Measurements from ENCODE around the gene CFAP298.
"Not testable (repeated sequence)": the region's sequence is repeated elsewhere in the genome, so short reads cannot be mapped to it uniquely, and the experiment has no call there.

The CFAP298 gene

DNA sequence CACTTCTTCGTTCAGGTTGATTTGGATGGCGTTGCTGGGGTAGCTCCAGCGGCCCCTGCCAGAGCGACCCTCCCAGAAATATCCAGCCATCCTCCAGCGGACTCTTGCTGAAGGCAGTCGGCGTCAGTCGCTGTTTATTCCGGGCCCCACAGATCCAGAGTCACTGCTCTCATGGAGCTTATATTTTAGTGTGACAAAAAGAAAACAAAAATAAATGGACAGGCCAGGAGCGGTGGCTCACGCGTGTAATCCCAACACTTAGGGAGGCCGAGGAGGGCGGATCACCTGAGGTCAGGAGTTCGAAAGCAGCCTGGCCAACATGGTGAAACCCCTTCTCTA, 791 bp upstream of the CFAP298 start:
- Histone ChIP-seq H3K27me3 (ENCODE audit: insufficient read depth, poor library complexity, severe bottlenecking) (no peaks in the 10 kb centered on the region), H3K27ac (replicated peaks) (peak overlapping the region; percentile 96), H3K4me3 (replicated peaks; ENCODE audit: insufficient read depth, low read length) (peak overlapping the region; percentile 98)
- TF ChIP-seq SPI1 (IDR thresholded peaks at IDR 0.05; ENCODE audit: borderline replicate concordance, low read depth) = no peak
- TF ChIP-seq, protein P1, sequence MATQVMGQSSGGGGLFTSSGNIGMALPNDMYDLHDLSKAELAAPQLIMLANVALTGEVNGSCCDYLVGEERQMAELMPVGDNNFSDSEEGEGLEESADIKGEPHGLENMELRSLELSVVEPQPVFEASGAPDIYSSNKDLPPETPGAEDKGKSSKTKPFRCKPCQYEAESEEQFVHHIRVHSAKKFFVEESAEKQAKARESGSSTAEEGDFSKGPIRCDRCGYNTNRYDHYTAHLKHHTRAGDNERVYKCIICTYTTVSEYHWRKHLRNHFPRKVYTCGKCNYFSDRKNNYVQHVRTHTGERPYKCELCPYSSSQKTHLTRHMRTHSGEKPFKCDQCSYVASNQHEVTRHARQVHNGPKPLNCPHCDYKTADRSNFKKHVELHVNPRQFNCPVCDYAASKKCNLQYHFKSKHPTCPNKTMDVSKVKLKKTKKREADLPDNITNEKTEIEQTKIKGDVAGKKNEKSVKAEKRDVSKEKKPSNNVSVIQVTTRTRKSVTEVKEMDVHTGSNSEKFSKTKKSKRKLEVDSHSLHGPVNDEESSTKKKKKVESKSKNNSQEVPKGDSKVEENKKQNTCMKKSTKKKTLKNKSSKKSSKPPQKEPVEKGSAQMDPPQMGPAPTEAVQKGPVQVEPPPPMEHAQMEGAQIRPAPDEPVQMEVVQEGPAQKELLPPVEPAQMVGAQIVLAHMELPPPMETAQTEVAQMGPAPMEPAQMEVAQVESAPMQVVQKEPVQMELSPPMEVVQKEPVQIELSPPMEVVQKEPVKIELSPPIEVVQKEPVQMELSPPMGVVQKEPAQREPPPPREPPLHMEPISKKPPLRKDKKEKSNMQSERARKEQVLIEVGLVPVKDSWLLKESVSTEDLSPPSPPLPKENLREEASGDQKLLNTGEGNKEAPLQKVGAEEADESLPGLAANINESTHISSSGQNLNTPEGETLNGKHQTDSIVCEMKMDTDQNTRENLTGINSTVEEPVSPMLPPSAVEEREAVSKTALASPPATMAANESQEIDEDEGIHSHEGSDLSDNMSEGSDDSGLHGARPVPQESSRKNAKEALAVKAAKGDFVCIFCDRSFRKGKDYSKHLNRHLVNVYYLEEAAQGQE (IDR thresholded peaks at IDR 0.05; ENCODE audit: insufficient replicate concordance, low read depth) = peak; percentile 8
- DNase-seq (ENCODE audit: low read depth in 1 of 2, low spot score in 1 of 2) = no peak

DNA sequence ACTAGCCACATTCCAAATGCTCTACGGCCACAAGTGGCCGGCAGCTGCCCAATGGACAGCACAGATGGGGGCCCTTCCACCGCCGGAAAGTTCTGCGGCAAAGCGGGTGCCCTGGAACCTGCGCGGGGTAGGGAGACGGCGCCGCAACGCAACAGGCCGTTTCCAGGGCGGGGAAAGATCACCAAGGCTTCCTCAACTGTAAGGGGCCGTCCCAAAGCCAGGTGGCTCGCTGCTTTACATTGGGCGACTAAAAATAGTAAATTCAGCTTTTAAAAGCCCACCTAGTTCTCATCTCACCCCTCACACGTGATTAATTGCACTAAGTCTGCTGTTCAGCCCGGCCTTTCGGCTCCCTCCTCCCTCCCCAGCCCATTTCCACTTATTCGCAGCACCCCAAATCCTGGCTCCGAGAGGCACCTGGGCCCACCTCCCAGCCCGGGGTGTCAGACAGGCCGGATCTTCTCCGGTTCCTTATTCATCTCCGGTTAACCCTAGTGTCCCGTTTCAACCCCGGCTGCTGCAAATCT, 643 bp downstream of the CFAP298 start:
- peak in 1 of 2 experiments; percentile 64 for DNase-seq (ENCODE audit: low read depth in 1 of 2, low spot score in 1 of 2)
- Histone ChIP-seq H3K4me3 (replicated peaks; ENCODE audit: insufficient read depth, low read length) (peak overlapping the region; percentile 98), H3K27me3 (ENCODE audit: insufficient read depth, poor library complexity, severe bottlenecking) (no peaks in the 10 kb centered on the region), H3K27ac (replicated peaks) (peak overlapping the region; percentile 96)
- no peak for TF ChIP-seq SPI1 (IDR thresholded peaks at IDR 0.05; ENCODE audit: borderline replicate concordance, low read depth)
- TF ChIP-seq, protein P2, sequence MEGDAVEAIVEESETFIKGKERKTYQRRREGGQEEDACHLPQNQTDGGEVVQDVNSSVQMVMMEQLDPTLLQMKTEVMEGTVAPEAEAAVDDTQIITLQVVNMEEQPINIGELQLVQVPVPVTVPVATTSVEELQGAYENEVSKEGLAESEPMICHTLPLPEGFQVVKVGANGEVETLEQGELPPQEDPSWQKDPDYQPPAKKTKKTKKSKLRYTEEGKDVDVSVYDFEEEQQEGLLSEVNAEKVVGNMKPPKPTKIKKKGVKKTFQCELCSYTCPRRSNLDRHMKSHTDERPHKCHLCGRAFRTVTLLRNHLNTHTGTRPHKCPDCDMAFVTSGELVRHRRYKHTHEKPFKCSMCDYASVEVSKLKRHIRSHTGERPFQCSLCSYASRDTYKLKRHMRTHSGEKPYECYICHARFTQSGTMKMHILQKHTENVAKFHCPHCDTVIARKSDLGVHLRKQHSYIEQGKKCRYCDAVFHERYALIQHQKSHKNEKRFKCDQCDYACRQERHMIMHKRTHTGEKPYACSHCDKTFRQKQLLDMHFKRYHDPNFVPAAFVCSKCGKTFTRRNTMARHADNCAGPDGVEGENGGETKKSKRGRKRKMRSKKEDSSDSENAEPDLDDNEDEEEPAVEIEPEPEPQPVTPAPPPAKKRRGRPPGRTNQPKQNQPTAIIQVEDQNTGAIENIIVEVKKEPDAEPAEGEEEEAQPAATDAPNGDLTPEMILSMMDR (IDR thresholded peaks at IDR 0.05; ENCODE audit: insufficient read depth, low read length) = no peak

DNA sequence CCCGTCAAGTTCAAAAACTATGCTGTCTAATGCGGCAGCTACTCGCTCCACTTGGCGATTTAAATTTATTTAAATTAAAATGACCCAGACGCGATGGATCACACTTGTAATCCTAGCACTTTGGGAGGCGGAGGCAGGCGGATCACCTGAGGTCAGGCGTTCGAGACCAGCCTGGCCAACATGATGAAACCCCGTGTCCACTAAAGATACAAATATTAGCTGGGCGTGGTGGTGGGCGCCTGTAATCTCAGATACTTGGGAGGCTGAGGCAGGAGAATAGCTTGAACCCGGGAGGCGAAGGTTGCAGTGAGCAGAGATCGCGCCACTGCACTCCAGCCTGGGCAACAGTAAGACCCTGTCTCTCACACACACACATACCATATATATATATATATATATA, 1.2 kb downstream of the CFAP298 start:
- DNase-seq (ENCODE audit: low read depth in 1 of 2, low spot score in 1 of 2); H3K27me3 ChIP-seq (ENCODE audit: insufficient read depth, poor library complexity, severe bottlenecking): not testable (repeated sequence)
- Histone ChIP-seq H3K4me3 (replicated peaks; ENCODE audit: insufficient read depth, low read length) (peak overlapping the region; percentile 98), H3K27ac (replicated peaks) (peak overlapping the region; percentile 96)

DNA sequence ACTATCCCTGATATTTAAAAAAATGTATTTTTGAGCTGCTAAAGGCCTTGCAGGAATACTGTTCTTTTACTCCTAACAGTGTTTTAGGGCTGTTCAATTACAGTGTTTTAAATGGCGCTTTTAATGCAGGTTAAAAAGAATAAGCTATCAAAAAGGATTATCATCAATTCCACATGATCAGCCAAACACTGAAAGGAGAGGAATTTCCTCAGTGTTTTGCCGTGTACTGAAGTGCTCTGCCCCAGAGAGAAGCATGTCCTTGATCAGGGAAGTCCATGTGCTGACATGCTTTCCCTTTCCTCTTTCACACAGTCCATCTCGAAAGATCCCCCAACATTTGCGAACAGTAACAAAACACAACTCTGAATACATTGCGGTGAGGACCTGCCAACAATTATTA, 3.3 kb downstream of the CFAP298 start:
- TF ChIP-seq, protein P2 (IDR thresholded peaks at IDR 0.05; ENCODE audit: insufficient read depth, low read length) = no peak
- TF ChIP-seq POLR2AphosphoS5 (IDR thresholded peaks at IDR 0.05; ENCODE audit: low read depth) = no peak
- TF ChIP-seq SPI1 (IDR thresholded peaks at IDR 0.05; ENCODE audit: borderline replicate concordance, low read depth) = no peak
- TF ChIP-seq GABPA (IDR thresholded peaks at IDR 0.05; ENCODE audit: low read depth) = no peak
- TF ChIP-seq, protein P1 (IDR thresholded peaks at IDR 0.05; ENCODE audit: insufficient replicate concordance, low read depth) = no peak
- DNase-seq (ENCODE audit: low read depth in 1 of 2, low spot score in 1 of 2) = no peak
- Histone ChIP-seq H3K27ac (replicated peaks) (no peak overlapping the region), H3K27me3 (ENCODE audit: insufficient read depth, poor library complexity, severe bottlenecking) (no peaks in the 10 kb centered on the region), H3K4me3 (replicated peaks; ENCODE audit: insufficient read depth, low read length) (no peak overlapping the region)

DNA sequence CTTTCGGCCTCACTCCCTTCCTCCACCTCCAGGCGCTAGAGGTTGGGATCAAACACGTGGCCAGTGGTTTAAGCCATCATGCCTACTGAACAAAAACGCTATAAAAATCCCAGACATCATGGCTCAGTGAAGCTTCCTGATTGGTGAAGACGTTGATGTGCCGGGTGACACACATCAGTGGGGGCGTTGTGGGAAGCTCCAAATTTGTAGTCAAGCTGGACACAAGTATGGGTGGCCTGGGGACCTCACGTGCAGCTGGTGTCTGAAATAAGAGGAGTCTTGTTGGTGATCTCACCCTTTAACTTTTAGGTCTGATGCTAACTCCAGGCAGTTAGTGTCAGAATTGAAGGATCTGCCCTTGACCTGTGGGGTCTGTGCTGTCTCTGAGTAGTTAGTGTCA, 6.7 kb downstream of the CFAP298 start:
- no peaks in the 10 kb centered on the region for H3K27me3 ChIP-seq (ENCODE audit: insufficient read depth, poor library complexity, severe bottlenecking)
- no peak overlapping the region for H3K27ac ChIP-seq (replicated peaks)
- TF ChIP-seq, protein P1 (IDR thresholded peaks at IDR 0.05; ENCODE audit: insufficient replicate concordance, low read depth) = no peak
- no peak for TF ChIP-seq POLR2AphosphoS5 (IDR thresholded peaks at IDR 0.05; ENCODE audit: low read depth)
- TF ChIP-seq, protein P2 (IDR thresholded peaks at IDR 0.05; ENCODE audit: insufficient read depth, low read length) = no peak
- TF ChIP-seq GABPA (IDR thresholded peaks at IDR 0.05; ENCODE audit: low read depth) = no peak
- TF ChIP-seq SPI1 (IDR thresholded peaks at IDR 0.05; ENCODE audit: borderline replicate concordance, low read depth) = no peak
- no peak for DNase-seq (ENCODE audit: low read depth in 1 of 2, low spot score in 1 of 2)
- no peak overlapping the region for H3K4me3 ChIP-seq (replicated peaks; ENCODE audit: insufficient read depth, low read length)

Measured in HL-60 (cell line).